GOT3 (cell line): ENCODE results near the gene RNF113B.

Experiments used
- DNase-seq: peaks from one replicate; lab custom pipeline; 2025; ENCODE audit warnings: mixed read lengths; lab: John Stamatoyannopoulos, UW

The RNF113B gene

DNA sequence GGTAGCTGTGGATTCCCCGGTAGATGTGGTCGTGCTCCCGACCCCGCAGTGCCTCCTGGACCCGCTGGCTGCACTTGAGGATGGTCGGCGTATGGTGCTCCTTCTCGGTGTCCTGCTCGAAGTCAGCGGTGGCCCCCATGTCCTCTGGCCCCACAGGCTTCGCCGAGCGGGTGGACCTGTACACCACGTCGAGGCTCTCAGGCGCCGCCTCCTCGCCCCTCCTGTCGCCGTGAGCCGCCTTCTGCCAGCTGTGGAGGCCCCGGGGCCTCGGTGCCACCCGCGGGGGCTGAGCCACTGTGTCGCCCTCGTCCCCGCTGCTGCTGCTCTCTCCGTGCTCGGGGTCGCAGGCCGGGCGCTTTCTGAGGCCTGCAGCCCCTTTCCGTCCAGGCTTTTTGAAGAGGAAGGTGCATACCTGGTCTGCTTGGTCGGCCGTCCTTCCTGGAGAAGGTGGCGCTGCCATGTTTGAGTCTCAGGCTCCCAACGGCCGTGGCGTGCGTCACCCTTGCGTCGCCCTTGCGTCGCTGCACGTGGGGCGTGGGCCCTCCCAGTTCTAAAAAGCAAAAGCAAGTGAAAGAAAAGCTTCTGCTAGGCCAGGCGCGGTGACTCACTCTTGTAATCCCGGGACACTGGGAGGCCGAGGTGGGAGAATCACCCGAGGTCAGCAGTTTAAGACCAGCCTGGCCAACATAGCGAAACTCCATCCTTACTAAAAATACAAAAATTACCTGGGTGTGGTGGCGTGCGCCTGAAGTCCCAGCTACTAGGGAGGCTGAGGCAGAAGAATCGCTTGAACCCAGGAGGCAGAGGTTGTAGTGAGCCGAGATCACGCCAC lies at the start of gene RNF113B:
TSS of gene RNF113B (minus strand) at position 493 of the 832 bp plus-strand sequence. CDS start at position 460, 33 bp downstream.
- DNase-seq, result no peak

DNA sequence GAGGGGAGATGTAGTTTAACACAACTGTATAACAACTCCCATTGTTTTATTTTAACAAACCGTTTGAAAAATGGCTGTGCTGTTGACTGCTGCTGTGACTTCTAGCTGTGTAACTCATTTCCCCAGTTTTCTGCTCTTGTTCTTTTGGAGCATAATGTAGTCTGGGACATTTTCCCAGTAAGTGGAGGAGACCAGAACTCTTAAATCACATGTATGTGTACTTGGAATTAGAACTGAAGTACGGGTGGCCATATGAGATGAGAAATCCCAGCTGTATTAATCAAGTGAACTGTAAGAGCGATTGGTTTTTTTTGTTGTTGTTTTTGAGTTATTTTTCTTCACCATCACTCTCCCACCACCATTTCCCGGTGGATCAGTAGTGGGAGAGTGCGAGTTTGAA lies 49.4 kb upstream of the RNF113B start:
- DNase-seq, result no peak

DNA sequence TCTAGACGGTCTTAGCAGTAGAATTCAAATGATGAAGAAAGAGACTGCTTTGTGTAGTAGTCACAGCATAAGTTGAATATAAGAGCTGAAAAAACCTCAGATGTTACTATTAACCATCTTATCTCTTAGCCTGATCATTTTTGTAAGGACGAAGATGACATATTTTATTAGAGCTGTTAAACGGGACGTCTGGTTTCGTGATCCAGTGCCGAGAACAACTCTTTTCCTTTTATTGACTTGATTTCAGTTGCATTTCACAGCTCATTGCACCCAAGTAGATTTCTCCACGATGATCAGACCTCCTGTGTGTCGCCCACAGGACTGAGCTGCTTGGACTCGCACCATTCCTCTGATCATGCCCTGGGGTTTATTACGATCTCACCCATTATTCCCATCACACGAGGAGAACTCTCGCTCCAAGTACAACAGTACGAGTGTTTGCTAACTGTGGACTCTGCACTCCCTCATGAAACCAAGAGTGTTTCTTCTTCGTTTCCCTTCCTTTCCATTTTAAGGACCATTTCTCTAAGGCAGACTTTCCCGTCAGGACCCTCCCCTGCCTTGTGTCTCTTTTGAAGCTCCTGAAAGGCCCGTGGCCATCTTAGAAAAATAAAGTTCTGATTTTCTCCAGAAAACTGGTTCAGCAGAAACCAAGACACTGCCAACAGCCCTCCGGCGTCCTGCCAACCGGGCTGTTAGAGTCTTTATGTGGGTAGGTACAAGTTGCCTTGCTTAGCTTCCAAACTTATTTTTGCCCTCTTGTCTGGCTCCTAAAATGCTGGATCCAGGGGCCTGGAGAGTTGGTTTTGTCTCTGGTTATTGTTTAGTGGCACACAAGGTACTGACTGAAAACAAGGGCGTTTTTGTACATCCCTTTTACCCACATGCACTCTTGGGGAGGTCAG lies 48.2 kb upstream of the RNF113B start:
- DNase-seq, result no peak

DNA sequence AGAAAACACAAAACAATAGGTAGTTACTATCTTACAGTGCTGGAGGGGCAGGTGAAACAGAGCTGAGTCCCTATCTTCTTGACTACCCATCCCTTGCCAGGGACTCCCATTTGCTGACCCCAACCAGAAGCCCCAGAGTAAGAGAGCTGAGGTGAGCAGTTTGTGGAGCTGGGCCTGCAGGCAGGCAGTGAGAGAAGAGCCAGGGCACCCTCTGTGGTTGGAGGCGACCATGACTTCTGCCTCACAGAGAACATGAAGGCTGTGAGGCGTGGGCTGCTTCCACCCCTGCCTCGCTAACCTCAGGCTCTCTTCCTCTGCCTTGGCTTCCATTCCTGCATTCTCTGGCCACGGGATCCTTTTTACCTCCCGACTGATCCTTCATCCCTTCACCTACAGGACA lies 47.5 kb upstream of the RNF113B start:
- DNase-seq, result no peak

DNA sequence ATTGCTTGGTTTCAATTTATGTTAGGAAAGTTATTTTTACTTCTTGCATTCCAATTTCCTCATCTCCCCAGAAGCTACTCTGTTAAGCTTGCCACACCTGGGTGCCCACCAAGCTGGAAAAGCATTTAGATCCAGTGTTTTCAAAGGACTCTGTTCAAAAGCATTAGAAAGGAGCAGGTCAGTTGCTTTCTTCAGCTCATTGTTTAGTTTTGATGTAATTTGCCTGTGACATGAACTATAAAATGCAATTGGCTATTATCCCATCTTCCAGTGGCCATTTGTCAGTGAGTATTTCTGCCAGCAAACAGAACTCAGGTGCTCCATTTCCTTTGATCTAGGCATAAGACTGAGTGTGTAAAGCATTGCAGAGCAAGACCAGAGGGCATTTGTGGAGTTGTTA lies 46.7 kb upstream of the RNF113B start:
- DNase-seq, result no peak

DNA sequence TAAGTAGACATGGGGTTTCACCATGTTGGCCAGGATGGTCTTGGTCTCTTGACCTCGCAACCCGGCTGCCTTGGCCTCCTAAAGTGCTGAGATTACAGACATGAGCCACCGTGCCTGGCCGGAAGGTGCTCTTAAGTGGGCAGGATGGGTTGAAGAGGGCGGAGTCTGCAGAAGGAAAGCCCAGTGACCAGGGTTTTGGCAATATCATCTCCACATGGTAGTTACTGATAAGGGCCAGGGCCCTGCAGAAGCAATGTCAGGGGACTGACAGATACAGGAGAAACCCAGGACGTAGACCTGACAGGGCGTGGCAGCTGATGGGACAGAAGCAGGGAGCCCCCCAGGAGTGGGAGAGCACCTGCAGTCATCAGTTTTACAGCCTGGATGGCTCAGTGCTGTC lies 45.7 kb upstream of the RNF113B start:
- no peak for DNase-seq

DNA sequence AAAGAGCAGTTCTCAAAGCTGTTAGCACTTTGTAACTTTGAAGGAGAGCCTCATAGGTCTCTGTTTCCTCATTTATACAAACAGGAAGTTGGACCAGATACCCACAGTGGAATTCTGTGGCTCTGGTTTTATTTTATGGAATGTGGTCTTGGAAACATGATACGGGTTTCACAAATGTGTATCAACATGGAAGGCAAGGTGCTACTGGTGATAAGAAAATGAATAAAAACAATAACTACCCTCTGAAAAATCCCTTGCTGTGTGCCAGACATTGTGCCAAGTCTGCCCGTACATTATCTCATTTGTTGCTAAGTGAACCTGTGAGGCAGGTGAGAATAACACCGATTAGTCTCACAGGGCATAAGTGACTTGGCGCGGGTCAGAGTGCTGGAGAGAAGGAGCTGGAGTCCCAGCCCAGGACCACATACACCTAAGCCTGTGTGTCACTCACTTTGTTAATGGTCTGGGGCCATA lies 45.0 kb upstream of the RNF113B start:
- no peak for DNase-seq

DNA sequence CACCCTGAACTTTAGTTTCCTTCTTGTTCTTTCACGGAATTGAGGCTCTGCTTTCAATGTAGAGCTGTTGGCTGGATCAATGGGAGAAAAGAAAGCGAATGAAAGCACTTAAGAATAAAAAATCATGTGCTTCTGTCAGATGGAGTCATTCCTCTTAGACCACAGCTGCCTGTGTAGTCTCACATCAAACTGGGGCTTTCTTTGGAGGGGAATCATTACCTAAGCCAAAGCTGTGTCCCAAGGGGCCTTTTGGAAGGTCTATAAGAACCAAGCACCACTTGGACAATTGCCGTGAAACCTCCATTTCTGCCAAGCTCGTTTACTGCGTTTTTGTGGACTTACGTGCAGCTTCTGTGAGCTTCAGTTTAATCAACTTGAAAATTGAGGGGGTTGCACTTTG lies 44.2 kb upstream of the RNF113B start:
- no peak for DNase-seq

DNA sequence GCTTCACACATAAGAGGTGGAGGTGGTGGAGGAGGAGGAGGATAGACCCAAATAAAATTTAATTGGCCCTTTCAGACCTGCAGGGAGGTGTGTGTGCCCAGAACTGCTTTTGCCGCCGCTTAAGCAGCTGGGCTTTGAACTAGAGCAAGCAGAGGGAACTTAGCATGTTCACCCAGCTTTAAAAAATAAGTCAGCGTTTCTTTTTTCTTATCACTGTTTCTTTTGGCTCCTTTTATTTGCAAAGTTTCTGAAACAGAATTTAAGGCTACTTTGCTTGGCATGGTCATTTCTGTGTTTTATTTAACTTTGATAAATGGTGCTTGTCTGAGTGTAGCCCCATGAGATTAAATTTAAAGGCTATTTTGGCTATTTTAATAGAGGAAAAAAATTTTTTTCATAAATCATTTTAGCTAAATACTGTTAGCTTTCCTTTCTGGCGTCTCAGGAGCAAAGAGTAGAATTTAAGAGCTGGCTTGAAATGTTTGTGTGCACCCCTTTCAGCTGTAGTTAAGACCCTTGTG lies 43.3 kb upstream of the RNF113B start:
- DNase-seq, result no peak

DNA sequence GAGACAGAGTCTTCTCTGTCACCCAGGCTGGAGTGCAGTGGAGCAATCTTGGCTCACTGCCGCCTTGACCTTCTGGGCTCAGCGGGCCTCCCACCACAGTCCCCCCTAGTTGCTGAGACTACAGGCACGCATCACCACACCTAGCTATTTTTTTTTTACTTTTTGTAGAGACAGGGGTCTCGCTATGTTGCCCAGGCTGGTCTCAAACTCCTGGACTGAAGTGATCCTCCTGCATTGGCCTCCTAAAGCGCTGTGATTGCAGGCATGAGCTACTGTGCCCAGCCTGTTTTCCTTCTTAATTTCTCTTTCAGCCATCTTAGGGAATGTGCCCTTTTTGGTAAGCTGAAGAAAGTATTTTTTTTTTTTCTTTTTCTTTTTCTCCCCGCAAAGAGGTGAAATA lies 42.6 kb upstream of the RNF113B start:
- DNase-seq, result no peak

DNA sequence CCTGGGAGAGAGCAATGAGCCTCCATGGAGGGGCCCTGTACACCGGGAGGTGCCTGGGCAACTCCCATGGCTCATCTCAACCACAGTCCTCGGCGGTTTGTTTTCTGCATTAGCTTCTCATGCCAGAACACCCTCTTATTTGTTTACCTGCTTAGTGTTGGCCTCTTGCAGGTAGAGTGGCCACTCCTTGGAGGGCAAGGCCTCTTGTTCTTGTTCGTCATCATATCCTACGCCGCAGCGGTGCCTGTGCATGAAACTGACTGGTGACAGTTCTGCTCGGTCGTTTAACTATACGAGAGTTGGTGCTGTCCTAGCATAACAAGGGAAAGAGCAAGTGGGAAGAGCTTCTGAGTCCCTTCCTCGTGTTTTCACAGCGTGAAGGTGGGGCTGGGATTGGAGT lies 40.5 kb upstream of the RNF113B start:
- no peak for DNase-seq

DNA sequence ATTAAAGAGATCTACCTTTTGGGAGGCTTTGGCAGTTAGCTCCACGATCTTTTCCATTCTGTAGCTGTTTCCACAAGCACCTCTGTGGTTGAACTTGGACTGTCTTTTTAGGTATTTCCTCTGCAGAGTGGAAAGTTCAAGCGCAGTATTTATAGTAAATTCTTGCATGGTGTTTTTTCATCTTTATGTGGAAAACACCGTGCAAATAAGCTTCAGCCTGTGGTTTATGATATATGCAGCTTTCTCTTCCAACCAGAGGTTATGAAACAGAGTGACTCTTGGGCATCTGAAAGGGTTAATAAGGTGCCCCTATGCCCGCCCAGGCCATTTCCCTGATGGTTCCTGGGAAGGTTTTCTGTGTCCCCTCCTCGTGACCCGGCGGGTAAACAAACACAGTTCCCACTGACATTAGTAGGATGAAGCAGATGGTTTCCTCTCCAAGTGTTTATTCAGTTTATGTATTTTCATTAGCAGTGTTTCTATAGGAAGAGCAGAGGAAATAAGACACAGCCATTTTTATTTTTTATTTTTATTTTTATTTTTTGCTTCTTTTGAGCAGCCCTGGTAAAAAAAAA lies 39.7 kb upstream of the RNF113B start:
- DNase-seq, result no peak

DNA sequence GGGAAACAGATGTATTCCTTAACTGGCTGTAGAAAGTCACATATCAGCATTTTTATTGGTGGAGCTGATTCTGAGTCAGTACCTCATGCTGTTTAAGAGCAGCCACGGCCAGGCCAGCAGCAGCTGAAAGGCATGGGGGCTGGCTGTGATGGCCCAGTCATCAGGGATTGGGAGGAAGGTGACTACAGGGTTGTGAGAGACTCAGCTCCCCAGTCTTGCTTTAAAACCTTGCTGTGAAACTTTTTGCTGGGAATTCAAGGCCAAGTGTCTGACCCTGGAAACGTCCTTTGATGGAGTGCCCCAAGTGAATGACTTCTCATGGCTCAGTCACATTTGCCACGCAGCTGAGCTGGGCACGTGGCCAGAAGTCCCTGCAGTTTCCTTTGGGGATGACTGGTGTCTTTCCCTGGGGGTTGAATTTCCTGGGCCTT lies 39.1 kb upstream of the RNF113B start:
- no peak for DNase-seq

DNA sequence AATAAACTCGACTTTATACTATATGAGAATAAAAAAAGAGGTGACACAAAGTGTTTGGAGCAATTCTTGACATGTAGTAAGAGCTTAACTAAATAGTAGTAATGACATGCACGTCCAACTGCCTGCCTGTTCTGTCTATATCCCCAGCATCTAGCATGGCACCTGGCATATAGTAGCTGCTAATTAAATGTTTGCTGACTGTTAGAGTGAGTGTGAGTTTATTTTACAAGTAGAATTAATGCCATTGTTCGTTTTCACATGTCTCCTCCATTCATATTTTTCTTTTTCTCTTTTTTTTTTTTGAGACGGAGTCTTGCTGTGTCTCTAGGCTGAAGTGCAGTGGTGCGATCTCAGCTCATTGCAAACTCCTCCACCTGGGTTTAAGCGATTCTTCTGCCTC lies 38.4 kb upstream of the RNF113B start:
- no peak for DNase-seq

DNA sequence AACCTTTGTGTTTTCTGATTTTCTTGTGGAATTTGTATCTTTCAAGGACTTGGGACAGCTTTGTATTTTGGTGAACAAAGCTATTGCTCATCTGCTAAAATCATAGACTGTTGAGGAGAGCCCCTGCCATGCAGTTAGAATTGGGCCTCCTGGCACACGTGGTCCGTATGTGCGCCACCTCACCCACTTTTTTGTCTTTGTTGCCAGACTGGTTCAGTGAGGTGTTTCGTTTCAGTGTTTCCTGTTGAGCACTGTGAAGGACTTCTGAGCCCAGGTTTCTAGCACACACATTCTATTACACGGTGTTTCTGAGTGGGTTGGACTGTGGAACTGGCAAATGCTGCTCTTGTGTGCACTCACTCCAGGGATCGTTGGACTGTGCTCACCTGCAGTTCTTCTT lies 37.6 kb upstream of the RNF113B start:
- no peak for DNase-seq

DNA sequence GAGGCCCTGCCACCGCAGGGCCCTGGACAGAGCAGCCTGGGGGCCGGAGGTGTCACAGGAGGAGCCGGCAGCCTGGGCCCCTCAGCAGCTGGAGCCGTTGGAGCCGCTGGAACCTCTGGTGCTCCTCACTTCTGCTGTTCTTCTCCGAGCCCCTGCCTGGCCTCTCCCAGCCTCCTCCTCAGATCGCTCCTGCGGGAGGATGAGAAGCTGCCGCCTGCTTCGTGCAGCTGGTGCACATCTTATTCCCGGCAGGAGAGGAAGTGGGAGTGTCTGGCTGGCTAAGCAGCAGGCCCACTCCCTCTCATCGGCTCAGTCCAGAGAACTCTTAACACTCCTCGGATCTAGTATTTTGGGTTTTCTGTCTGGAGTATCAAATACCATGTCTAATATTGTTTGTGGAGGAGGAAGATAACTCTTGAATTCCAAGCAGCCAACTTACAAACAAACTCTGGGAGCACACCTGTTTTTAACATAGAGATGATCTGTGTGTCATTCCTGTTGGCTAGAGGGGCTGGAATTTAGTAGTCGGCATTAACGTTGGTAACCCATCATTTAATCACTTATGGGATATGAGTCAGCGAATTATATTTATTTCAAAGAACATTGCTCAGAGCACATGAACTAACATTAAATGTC lies 37.1 kb upstream of the RNF113B start:
- no peak for DNase-seq

DNA sequence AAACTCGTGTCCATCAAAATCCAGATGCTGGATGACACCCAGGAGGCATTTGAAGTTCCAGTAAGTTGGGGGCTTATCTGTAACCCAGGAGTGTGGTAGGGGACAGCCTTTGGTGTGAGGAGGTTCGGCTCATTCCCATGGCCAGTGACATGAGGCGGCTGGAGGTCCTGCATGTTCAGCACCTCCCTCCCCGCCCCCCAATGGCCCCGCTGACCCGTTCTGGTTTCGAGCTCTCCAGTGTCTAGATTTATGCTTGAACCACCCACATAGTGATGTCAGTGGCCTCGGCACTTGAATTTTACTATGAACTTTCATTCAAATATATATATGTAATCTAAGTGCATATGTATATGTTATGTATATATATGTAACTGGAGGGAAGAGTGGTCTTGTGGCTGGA lies 36.3 kb upstream of the RNF113B start:
- DNase-seq, result no peak

DNA sequence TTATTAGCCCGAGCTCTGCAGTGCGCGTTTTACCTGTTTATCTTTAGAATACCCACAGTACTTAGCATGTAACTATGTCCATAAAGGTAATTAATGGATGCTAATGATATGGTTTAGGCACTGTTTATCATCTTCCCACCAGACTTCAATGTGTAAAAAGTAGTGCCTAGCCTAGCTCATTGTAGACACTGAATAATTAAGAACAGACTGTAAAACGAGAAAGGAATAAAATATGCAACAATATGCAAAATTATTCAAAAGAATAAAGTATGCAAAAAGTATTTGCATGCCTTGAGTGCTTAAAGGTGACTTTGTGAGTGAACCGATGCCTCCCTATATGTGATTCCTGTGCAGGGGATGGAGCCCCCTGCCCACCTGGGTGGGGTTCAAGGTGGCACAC lies 35.7 kb upstream of the RNF113B start:
- no peak for DNase-seq

DNA sequence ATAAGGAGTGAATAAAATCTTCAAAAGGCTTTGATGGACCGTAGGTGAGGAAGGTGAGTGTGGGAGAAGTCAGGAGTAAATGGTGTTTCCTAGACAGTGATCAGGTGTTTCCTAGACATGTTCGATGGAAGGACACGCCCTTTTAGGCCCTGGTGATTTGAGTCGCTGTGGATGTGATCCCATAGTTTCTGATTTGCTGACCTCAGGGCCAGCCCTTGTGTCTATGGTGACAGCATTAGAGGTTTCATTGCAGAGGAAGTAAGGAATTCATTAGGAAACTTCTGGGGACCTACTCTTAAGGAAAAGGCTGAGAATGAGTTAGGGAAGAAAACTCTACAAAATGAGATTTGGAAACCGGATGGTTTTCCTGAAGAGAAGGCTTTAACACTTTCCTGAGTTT lies 31.5 kb upstream of the RNF113B start:
- no peak for DNase-seq

DNA sequence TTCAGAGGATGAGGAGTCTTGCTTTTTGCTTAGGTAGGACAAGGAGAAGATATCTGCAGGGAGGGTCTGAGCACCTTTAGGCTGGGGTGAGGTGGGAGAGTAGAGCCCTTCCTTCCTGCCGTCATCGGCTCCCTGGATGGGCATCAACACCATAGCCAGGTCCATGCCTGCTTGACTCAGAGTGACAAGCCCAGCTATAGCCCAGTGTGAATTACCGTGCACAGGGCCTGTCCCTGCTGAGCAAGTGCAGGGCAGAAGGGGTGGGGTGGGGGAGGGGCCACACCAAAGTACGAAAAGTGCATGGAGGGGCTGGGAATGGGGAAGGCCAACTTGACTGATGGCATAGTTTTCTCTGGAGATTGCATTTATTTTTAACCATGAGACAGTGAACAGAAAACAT lies 30.3 kb upstream of the RNF113B start:
- no peak for DNase-seq

DNA sequence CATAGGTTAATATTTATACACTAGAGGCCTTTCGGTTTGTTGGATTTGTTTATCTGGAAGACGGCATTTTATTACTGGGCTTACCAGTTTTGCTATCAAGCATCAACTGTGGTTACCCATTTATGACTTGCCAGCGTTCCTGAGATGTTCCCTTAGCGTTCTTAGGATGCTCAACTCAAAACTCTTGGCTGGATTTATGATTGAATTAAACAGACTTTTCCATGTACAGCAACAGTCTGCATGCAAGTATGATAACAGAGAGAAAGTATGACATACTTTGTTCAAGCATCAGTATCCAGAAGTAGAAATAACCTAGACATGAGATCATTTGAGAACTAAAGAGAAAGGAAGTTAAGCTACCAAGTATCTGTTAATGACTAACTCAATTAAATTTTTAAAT lies 29.9 kb upstream of the RNF113B start:
- no peak for DNase-seq

DNA sequence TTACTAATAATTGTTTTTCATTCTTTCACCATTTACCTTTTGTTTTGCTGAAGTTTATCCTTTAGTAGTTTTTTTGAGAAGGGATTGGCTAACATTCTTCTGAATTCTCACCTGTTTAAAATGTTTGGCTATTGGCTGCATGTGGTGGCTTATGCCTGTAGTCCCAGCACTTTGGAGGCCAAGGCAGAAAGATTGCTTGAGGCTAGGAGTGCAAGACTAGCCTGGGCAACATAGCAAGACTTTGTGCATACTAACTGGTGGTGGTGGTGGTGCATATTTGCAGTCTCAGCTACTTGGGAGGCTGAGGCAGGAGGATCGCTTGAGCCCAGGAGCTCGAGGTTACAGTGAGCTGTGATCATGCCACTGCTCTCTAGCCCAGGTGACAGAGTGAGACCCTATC lies 27.5 kb upstream of the RNF113B start:
- DNase-seq, result no peak
